Measurements from ENCODE around the gene ALG12. TPM values are rescaled to one million over a fixed set of nuclear protein-coding genes. Genes with fewer than 3 reads are reported as not detected.

Gene ALG12
- total RNA-seq, 1 donor from 2014 or later: 16.4 TPM

DNA sequence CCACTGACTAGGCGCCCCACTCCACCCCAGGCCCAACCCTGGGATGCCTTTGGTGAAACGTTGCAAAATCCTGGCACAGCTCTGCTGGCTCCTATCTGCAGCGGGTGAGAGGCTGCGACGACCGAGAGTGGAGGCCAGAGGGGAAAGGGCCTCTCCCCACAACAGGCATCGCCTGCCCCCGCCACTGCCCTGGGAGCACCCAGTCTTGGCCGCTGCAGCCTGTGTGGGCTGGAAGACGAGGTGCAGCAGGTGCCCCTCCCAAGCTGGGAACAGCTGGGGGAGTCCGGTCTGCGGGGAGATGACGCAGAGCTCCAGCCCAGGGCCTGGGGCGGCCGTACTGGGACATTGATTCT lies 38.2 kb upstream of the ALG12 start:
- no peak for DNase-seq (ENCODE audit: low read depth)
- TF ChIP-seq, protein P1, sequence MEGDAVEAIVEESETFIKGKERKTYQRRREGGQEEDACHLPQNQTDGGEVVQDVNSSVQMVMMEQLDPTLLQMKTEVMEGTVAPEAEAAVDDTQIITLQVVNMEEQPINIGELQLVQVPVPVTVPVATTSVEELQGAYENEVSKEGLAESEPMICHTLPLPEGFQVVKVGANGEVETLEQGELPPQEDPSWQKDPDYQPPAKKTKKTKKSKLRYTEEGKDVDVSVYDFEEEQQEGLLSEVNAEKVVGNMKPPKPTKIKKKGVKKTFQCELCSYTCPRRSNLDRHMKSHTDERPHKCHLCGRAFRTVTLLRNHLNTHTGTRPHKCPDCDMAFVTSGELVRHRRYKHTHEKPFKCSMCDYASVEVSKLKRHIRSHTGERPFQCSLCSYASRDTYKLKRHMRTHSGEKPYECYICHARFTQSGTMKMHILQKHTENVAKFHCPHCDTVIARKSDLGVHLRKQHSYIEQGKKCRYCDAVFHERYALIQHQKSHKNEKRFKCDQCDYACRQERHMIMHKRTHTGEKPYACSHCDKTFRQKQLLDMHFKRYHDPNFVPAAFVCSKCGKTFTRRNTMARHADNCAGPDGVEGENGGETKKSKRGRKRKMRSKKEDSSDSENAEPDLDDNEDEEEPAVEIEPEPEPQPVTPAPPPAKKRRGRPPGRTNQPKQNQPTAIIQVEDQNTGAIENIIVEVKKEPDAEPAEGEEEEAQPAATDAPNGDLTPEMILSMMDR (conservative IDR thresholded peaks at IDR 0.05; ENCODE audit: low read depth, low read length): no peak
- no peak overlapping the region for H3K4me3 ChIP-seq (ENCODE audit: low read depth, low read length)

DNA sequence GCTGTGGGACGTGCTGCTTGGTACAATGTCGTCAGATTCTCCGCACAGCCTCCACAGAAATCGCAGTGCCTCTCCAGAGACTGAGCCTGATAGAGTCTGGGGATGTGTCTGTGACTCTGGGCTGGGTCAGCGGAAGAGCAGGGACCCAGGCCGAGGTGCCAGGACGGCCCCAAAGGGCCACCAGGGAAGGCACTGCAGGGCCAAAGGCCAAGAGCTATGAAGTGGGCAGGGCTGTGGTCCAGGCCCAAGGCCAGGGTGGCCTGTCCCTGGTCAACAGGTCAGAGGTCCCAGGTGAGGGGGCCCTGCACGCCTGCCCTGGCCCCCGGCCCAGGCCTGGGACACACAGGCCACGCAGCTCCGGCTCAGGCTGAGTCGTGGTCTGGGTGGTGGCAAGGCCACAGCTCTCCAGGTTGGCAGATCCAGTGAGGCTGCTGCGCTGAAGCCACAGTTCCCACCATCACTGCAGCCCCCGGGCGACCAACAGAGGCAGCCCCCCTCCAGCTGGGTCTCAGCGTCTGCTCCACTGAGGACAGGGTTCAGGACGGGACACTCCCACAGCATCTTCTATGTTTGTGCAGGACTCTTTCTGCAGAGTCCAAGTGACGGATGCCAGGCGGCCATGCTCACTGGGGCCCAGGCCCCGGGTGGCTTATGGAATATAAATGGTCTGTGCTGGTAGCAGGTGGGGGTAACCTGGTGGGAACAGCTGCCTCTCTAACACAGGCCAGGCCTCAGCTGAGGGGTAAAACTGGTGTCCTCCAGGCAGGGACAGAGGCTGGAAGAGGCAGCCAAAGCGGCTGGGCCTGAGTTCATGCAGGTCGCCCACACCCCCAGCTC lies 37.6 kb upstream of the ALG12 start:
- DNase-seq (ENCODE audit: low read depth): no peak
- TF ChIP-seq, protein P1 (conservative IDR thresholded peaks at IDR 0.05; ENCODE audit: low read depth, low read length): no peak
- H3K4me3 ChIP-seq (ENCODE audit: low read depth, low read length): no peak overlapping the region

GRCh38 chr22:49954991-49955580 lies 36.8 kb upstream of the ALG12 start:
- no peak for DNase-seq (ENCODE audit: low read depth)
- TF ChIP-seq, protein P1 (conservative IDR thresholded peaks at IDR 0.05; ENCODE audit: low read depth, low read length): no peak
- H3K4me3 ChIP-seq (ENCODE audit: low read depth, low read length): no peak overlapping the region

- no peak for DNase-seq (ENCODE audit: low read depth)
- TF ChIP-seq, protein P1 (conservative IDR thresholded peaks at IDR 0.05; ENCODE audit: low read depth, low read length): no peak
- no peak overlapping the region for H3K4me3 ChIP-seq (ENCODE audit: low read depth, low read length)
These were observed 36.1 kb upstream of the ALG12 start for GRCh38 chr22:49954354-49954753.

- TF ChIP-seq, protein P1 (conservative IDR thresholded peaks at IDR 0.05; ENCODE audit: low read depth, low read length): no peak
- no peak for DNase-seq (ENCODE audit: low read depth)
- H3K4me3 ChIP-seq (ENCODE audit: low read depth, low read length): no peak overlapping the region
These were observed 35.6 kb upstream of the ALG12 start for GRCh38 chr22:49953680-49954344.

DNA sequence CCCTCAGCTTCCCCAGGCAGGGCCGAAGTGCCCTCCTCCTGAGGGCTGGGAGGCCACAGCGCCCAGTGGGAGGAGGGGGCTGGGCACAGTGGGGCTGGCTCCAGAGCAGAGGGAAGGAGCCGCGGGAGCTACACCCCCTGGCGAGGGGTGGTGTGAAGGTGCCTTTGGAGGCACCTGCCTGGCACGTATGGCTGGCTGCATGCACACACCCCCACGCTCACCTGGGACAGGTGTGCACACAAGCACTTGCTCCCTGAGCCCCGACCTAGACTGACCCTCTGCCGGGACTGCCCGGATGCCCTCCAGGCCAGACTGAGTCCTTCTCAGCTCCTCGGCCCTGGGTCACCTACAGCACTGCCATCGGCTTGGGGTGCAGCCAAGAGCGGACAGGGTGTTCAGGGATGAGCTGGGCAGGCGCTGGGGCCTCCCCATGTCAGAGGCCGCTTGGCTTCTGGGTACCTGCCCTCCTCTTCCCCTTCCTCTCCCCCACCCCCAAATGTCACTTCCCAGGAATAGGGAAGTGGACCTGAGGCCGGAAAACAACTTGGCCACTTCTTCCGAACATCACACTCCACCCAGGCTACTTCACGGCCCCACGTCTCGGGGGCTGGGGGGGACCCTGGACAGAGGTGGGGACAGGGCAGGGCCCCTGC lies 34.9 kb upstream of the ALG12 start:
- TF ChIP-seq, protein P1 (conservative IDR thresholded peaks at IDR 0.05; ENCODE audit: low read depth, low read length): no peak
- H3K4me3 ChIP-seq (ENCODE audit: low read depth, low read length): no peak overlapping the region
- DNase-seq (ENCODE audit: low read depth): no peak
